Tibial nerve (tissue), 3 donors: Measurements from ENCODE around the gene KCNAB2.

Experiments
- POLR2A ChIP-seq, 2 donors: fragments of 450-650 bp; IDR thresholded peaks; one replicate each; pipeline ENCODE4 v1.6.1; 2017; ENCODE audit warnings: antibody characterized with exemption in 2 of 2, mild to moderate bottlenecking in 2 of 2, moderate library complexity in 2 of 2
- TF ChIP-seq, protein P1 (sequence below), 5 experiments: fragments of 200-600 bp in 3 of 5; fragments of 450-650 bp in 2 of 5; sonication (generic) in 3 of 5; IDR thresholded peaks; one replicate each; pipeline ENCODE4 v1.5.1; 2016 to 2019; ENCODE audit warnings: antibody characterized with exemption in 5 of 5, mild to moderate bottlenecking in 3 of 5, moderate library complexity in 2 of 5

- TF ChIP-seq, protein P1, sequence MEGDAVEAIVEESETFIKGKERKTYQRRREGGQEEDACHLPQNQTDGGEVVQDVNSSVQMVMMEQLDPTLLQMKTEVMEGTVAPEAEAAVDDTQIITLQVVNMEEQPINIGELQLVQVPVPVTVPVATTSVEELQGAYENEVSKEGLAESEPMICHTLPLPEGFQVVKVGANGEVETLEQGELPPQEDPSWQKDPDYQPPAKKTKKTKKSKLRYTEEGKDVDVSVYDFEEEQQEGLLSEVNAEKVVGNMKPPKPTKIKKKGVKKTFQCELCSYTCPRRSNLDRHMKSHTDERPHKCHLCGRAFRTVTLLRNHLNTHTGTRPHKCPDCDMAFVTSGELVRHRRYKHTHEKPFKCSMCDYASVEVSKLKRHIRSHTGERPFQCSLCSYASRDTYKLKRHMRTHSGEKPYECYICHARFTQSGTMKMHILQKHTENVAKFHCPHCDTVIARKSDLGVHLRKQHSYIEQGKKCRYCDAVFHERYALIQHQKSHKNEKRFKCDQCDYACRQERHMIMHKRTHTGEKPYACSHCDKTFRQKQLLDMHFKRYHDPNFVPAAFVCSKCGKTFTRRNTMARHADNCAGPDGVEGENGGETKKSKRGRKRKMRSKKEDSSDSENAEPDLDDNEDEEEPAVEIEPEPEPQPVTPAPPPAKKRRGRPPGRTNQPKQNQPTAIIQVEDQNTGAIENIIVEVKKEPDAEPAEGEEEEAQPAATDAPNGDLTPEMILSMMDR (IDR thresholded peaks at IDR 0.05), result no peak
- no peak for TF ChIP-seq POLR2A (IDR thresholded peaks at IDR 0.05)
These were observed 43.6 kb upstream of the KCNAB2 start for GRCh38 chr1:6001992-6002576.
